H1 (cell line): ENCODE results near the gene LHPP. TPM values are rescaled to one million over a fixed set of nuclear protein-coding genes. Genes with fewer than 3 reads are reported as not detected.

Experiments
- CTCF ChIA-PET: fragments of 300-600 bp; sonication (Branson Sonifier 250); formaldehyde crosslinking; loops from one replicate; lab custom pipeline; 2021; ENCODE audit not compliant: partially characterized antibody; lab: Charles Lee
- POLR2A ChIA-PET: fragments of 300-600 bp; sonication (Branson Sonifier 250); formaldehyde crosslinking; loops from one replicate; lab custom pipeline; 2021; ENCODE audit warnings: inconsistent platforms; ENCODE audit not compliant: partially characterized antibody; lab: Charles Lee
- DNase-seq, 2 experiments: peaks; one replicate each; pipeline versions ENCODE4 v3.0.0 to v3.0.0-alpha.2; 2010 to 2022; ENCODE audit warnings: low spot score in 2 of 2, low read depth in 1 of 2, mixed read lengths in 1 of 2
- FAIRE-seq: peaks from 2 replicates; lab custom pipeline; 2011; peaks lifted over from hg19 to GRCh38; lab: Jason Lieb, UNC
- H2AFZ ChIP-seq: 2 replicates; pipeline ENCODE4 v1.8.1; 2012; ENCODE audit warnings: low read length, inconsistent platforms
- H2AK5ac ChIP-seq: 2 replicates; pipeline ENCODE4 v1.6.1; 2013; ENCODE audit warnings: low read depth, low read length
- H2BK120ac ChIP-seq: replicated peaks from 2 replicates; pipeline ENCODE3; 2013; ENCODE audit warnings: low read depth, low read length, inconsistent platforms
- H2BK12ac ChIP-seq: 2 replicates; pipeline ENCODE4 v1.6.1; 2013; ENCODE audit warnings: low read depth, low read length
- H2BK15ac ChIP-seq: 2 replicates; pipeline ENCODE4 v1.6.1; 2013; ENCODE audit warnings: low read length
- H2BK20ac ChIP-seq: 2 replicates; pipeline ENCODE4 v1.6.1; 2013; ENCODE audit warnings: low read length
- H2BK5ac ChIP-seq: 2 replicates; pipeline ENCODE4 v1.6.1; 2013; ENCODE audit warnings: low read depth, low read length
- H3K14ac ChIP-seq: 2 replicates; pipeline ENCODE4 v1.6.1; 2013; ENCODE audit warnings: inconsistent platforms; ENCODE audit not compliant: insufficient read length
- H3K18ac ChIP-seq: 2 replicates; pipeline ENCODE4 v1.6.1; 2013; ENCODE audit warnings: low read length; ENCODE audit errors: extremely low read depth
- H3K23ac ChIP-seq: 2 replicates; pipeline ENCODE4 v1.6.1; 2013; ENCODE audit warnings: inconsistent platforms; ENCODE audit not compliant: insufficient read length
- H3K23me2 ChIP-seq: 2 replicates; pipeline ENCODE4 v1.6.1; 2013; ENCODE audit warnings: low read depth, low read length
- H3K27ac ChIP-seq: 2 replicates; pipeline ENCODE4 v1.6.1; 2011; ENCODE audit warnings: low read depth, low read length, inconsistent platforms
- H3K27me3 ChIP-seq, 4 experiments: replicated peaks in 1 of 4; 1 replicate in 1 of 4; 2 replicates in 3 of 4; pipeline versions ENCODE4 v1.6.1 to v1.8.1; 2011 to 2013; ENCODE audit warnings: low read length in 3 of 4, mild to moderate bottlenecking in 3 of 4, inconsistent platforms in 2 of 4, mixed read lengths in 2 of 4, moderate library complexity in 1 of 4; ENCODE audit not compliant: control insufficient read depth in 3 of 4, insufficient read depth in 3 of 4; ENCODE audit errors: extremely low read depth in 1 of 4
- H3K36me3 ChIP-seq, 4 experiments: 2 replicates each; pipeline versions ENCODE4 v1.6.1 to v1.8.1; 2011 to 2013; ENCODE audit warnings: mild to moderate bottlenecking in 4 of 4, low read length in 3 of 4, moderate library complexity in 2 of 4, control low read depth in 1 of 4, inconsistent platforms in 1 of 4; ENCODE audit not compliant: insufficient read depth in 4 of 4, control insufficient read depth in 2 of 4
- H3K4ac ChIP-seq: replicated peaks from 2 replicates; pipeline ENCODE3; 2013; ENCODE audit warnings: low read length, low read depth, mixed read lengths, inconsistent platforms; ENCODE audit not compliant: insufficient read length
- H3K4me1 ChIP-seq, 4 experiments: replicated peaks in 1 of 4; 1 replicate in 1 of 4; 2 replicates in 3 of 4; pipeline versions ENCODE4 v1.6.1 to v1.8.1; 2011 to 2013; ENCODE audit warnings: low read length in 3 of 4, inconsistent platforms in 2 of 4, mixed read lengths in 1 of 4; ENCODE audit not compliant: insufficient read depth in 4 of 4, control insufficient read depth in 3 of 4
- H3K4me2 ChIP-seq, 2 experiments: 2 replicates each; pipeline versions ENCODE4 v1.6.1 to v1.8.1; 2011 to 2013; ENCODE audit warnings: low read depth in 2 of 2, low read length in 2 of 2, control low read depth in 1 of 2, inconsistent platforms in 1 of 2, mild to moderate bottlenecking in 1 of 2; ENCODE audit not compliant: insufficient read depth in 1 of 2
- H3K4me3 ChIP-seq, 4 experiments: fragments of 200-600, 300-600 bp in 1 of 4; sonication (generic), shearing (Covaris generic), sonication (Bioruptor Twin) in 1 of 4; 2 replicates each; pipeline versions ENCODE4 v1.5.1 to v1.8.1; 2011 to 2016; ENCODE audit warnings: low read length in 4 of 4, low read depth in 3 of 4, control low read depth in 2 of 4, inconsistent platforms in 2 of 4, mild to moderate bottlenecking in 2 of 4, mixed read lengths in 1 of 4, moderate library complexity in 1 of 4; ENCODE audit not compliant: insufficient read depth in 2 of 4; ENCODE audit errors: extremely low read depth in 1 of 4
- H3K56ac ChIP-seq: replicated peaks from 2 replicates; pipeline ENCODE3; 2013; ENCODE audit warnings: low read depth, mild to moderate bottlenecking, mixed read lengths, low read length, inconsistent platforms; ENCODE audit not compliant: insufficient read length
- H3K79me1 ChIP-seq: 2 replicates; pipeline ENCODE4 v1.6.1; 2013; ENCODE audit warnings: low read depth, low read length, control low read depth
- H3K79me2 ChIP-seq, 2 experiments: 2 replicates each; pipeline versions ENCODE4 v1.6.1 to v1.8.1; 2012 to 2013; ENCODE audit warnings: low read length in 2 of 2, mild to moderate bottlenecking in 2 of 2, inconsistent platforms in 1 of 2; ENCODE audit not compliant: insufficient read depth in 2 of 2, control insufficient read depth in 1 of 2
- H3K9ac ChIP-seq, 4 experiments: replicated peaks in 1 of 4; 1 replicate in 1 of 4; 2 replicates in 3 of 4; pipeline versions ENCODE4 v1.6.1 to v1.8.1; 2011 to 2013; ENCODE audit warnings: low read depth in 3 of 4, low read length in 3 of 4, control low read depth in 2 of 4, mild to moderate bottlenecking in 2 of 4, moderate library complexity in 2 of 4, inconsistent platforms in 1 of 4; ENCODE audit errors: extremely low read depth in 1 of 4
- H3K9me3 ChIP-seq, 2 experiments: 2 replicates each; pipeline versions ENCODE4 v1.6.1 to v1.8.1; 2012 to 2013; ENCODE audit warnings: mild to moderate bottlenecking in 2 of 2, moderate library complexity in 2 of 2, control low read depth in 1 of 2, inconsistent platforms in 1 of 2, low read depth in 1 of 2, low read length in 1 of 2, mixed read lengths in 1 of 2; ENCODE audit not compliant: insufficient read depth in 2 of 2
- H4K20me1 ChIP-seq, 2 experiments: replicated peaks in 1 of 2; 2 replicates each; pipeline versions ENCODE3 to v1.8.1; 2011 to 2013; ENCODE audit warnings: inconsistent platforms in 2 of 2, low read length in 2 of 2, mild to moderate bottlenecking in 1 of 2; ENCODE audit not compliant: insufficient read depth in 2 of 2, control insufficient read depth in 1 of 2
- H4K5ac ChIP-seq: 2 replicates; pipeline ENCODE4 v1.6.1; 2013; ENCODE audit warnings: low read length, low read depth, mixed read lengths, inconsistent platforms; ENCODE audit not compliant: insufficient read length
- H4K8ac ChIP-seq: 2 replicates; pipeline ENCODE4 v1.8.0; 2013; ENCODE audit warnings: mild to moderate bottlenecking, moderate library complexity, low read length, inconsistent platforms; ENCODE audit not compliant: insufficient read depth; ENCODE audit errors: extremely low read depth
- H4K91ac ChIP-seq: replicated peaks from 2 replicates; pipeline ENCODE3; 2013; ENCODE audit warnings: low read length, mixed read lengths, inconsistent platforms; ENCODE audit not compliant: insufficient read length
- BACH1 ChIP-seq: IDR thresholded peaks from 2 replicates; pipeline ENCODE4 v1.6.1; 2012; ENCODE audit warnings: low read length, improper control_type of control experiment
- CEBPB ChIP-seq: IDR thresholded peaks from 2 replicates; pipeline ENCODE4 v1.6.1; 2012; ENCODE audit warnings: low read depth, low read length
- CTBP2 ChIP-seq: IDR thresholded peaks from 2 replicates; pipeline ENCODE4 v1.7.0; 2011; ENCODE audit warnings: borderline replicate concordance, mild to moderate bottlenecking, moderate library complexity, mixed read lengths, low read length; ENCODE audit not compliant: insufficient read depth, insufficient read length
- EP300 ChIP-seq, 2 experiments: IDR thresholded peaks; 1 replicate in 1 of 2; 2 replicates in 1 of 2; pipeline ENCODE4 v1.6.1; 2011 to 2012; ENCODE audit warnings: low read depth in 2 of 2, low read length in 2 of 2, mild to moderate bottlenecking in 2 of 2, borderline replicate concordance in 1 of 2, inconsistent platforms in 1 of 2, moderate library complexity in 1 of 2
- GABPA ChIP-seq: IDR thresholded peaks from 2 replicates; pipeline ENCODE4 v1.6.1; 2011; ENCODE audit warnings: mild to moderate bottlenecking, low read length, moderate library complexity, borderline replicate concordance; ENCODE audit not compliant: insufficient read depth
- JUN ChIP-seq: IDR thresholded peaks from 2 replicates; pipeline ENCODE4 v1.6.1; 2011; ENCODE audit warnings: low read depth, mild to moderate bottlenecking, improper control_type of control experiment, low read length
- JUND ChIP-seq: IDR thresholded peaks from 2 replicates; pipeline ENCODE4 v1.6.1; 2011; ENCODE audit warnings: mild to moderate bottlenecking, improper control_type of control experiment, low read length
- SIRT6 ChIP-seq: IDR thresholded peaks from one replicate; pipeline ENCODE4 v1.7.1; 2012; ENCODE audit warnings: low read length, inconsistent platforms
- SIX5 ChIP-seq: IDR thresholded peaks from 2 replicates; pipeline ENCODE4 v1.6.1; 2011; ENCODE audit warnings: mild to moderate bottlenecking, low read depth, low read length
- SP4 ChIP-seq: IDR thresholded peaks from 2 replicates; pipeline ENCODE4 v1.6.1; 2012; ENCODE audit warnings: low read length, inconsistent platforms
- TBP ChIP-seq: IDR thresholded peaks from 2 replicates; pipeline ENCODE4 v1.6.1; 2011; ENCODE audit warnings: low read depth, low read length, improper control_type of control experiment
- TCF12 ChIP-seq: IDR thresholded peaks from 2 replicates; pipeline ENCODE4 v1.6.1; 2011; ENCODE audit warnings: low read depth, mild to moderate bottlenecking, low read length
- WGBS, 2 experiments: shearing (Covaris generic) in 1 of 2; methylation state at CpG; one replicate each; pipeline versions ENCODE4 v1.1.6 to v1.1.7; 2013 to 2015; ENCODE audit warnings: low lambda C conversion rate in 2 of 2, mixed read lengths in 2 of 2, inconsistent platforms in 1 of 2, low coverage in 1 of 2, missing lambda C conversion rate in 1 of 2; ENCODE audit not compliant: insufficient replicate concordance in 2 of 2, insufficient coverage in 1 of 2, insufficient read length in 1 of 2; ENCODE audit errors: extremely low coverage in 1 of 2, missing lambda C conversion rate in 1 of 2; 5-methylcytosine and 5-hydroxymethylcytosine counted together
- polyA plus RNA-seq, 7 experiments: library from polyadenylated mRNA; depleted of rRNA in 3 of 7; stranded (reverse) in 5 of 7; unstranded in 2 of 7; fragments of >200 nt in 5 of 7; fragments of 200-250 nt in 2 of 7; gene quantifications; 1 replicate in 5 of 7; 2 replicates in 1 of 7; 4 replicates in 1 of 7; pipeline versions ENCODE4 v1.2.1 to v1.2.3, GENCODE V29; 2011 to 2013; ENCODE audit warnings: missing spikeins in 2 of 7, mixed read lengths in 2 of 7
- total RNA-seq: library from RNA; stranded (reverse); fragmentation: NEBNext Ultra II Directional; extraction: Animal tissue kit (Norgen Biotek cat#: 25700); gene quantifications from 2 replicates; pipeline ENCODE4 v1.2.1, GENCODE V29; 2021
- TF ChIP-seq, protein P1 (sequence below): IDR thresholded peaks from 2 replicates; pipeline ENCODE4 v1.6.1; 2011; ENCODE audit warnings: low read length, improper control_type of control experiment

The LHPP gene
- total and polyA plus RNA-seq, 2 of the 8 experiments (the other 6 are each of a cell fraction or from before 2014, with no cell fraction given) = 26.0 to 45.0 TPM

DNA sequence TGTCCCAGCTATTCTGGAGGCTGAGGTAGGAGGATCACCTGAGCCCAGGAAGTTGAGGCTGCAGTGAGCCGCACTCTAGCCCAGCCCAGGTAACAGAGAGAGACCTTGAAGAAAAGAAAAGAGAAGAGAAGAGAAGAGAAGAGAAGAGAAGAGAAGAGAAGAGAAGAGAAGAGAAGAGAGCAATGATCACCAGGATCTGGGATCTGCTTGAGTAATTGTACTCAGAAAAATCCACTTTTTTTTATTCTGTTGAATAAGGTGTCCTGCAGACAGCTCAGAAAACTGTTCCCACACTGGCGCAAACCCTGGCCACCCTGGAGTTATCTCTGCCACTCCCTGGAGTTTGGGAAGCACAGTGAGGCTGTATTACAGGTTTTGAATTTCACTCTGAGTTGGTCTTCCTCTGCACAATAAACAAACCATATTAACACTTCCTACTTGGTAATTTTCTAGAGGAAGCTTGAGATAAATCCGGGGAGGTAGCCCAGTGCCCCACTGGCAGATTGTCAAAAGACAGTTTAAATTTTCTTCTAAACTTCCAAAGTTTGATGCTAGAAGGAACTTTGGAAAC lies 33.3 kb upstream of the LHPP start:
- DNase-seq = no peak
- H2AFZ ChIP-seq = no peak overlapping the region
- no peaks in the 10 kb centered on the region for H3K23me2 ChIP-seq
- ChIA-PET CTCF (interaction anchor here (0.6 to 1.6 kb wide), 8 partner anchors 10 to 434 kb away, joined by 3 to 6 read pairs (median 3); partner anchors contain the start of gene OAT), POLR2A (interaction anchor here (1.1 to 2.8 kb wide), 2 partner anchors 10 to 11 kb away, joined by 6 to 13 read pairs; partner anchors contain the start of gene OAT)
- no peak overlapping the region for H3K4me2 ChIP-seq
- no peak overlapping the region for H4K5ac ChIP-seq
- H3K27ac ChIP-seq = no peak overlapping the region
- no peak overlapping the region for H3K4me3 ChIP-seq
- H3K18ac ChIP-seq = no peak overlapping the region
- 80% methylated on average over 3 of the region's 3 CpGs; no CpG with 5 or more reads in 1 of the 2 experiments for WGBS, 2 experiments
- H3K9ac ChIP-seq = no peak overlapping the region
- no peaks in the 10 kb centered on the region for H3K27me3 ChIP-seq
- no peak overlapping the region for H3K23ac ChIP-seq
- no peaks in the 10 kb centered on the region for H3K36me3 ChIP-seq
- no peak overlapping the region for H2BK15ac ChIP-seq
- no peak overlapping the region for H2BK12ac ChIP-seq
- no peaks in the 10 kb centered on the region for H3K4me1 ChIP-seq
- no peak overlapping the region for H2BK120ac ChIP-seq
- H4K91ac ChIP-seq = no peak overlapping the region
- no peaks in the 10 kb centered on the region for H3K79me2 ChIP-seq
- no peak overlapping the region for H2BK20ac ChIP-seq
- no peaks in the 10 kb centered on the region for H3K9me3 ChIP-seq
- no peaks in the 10 kb centered on the region for H3K79me1 ChIP-seq
- no peak overlapping the region for H4K8ac ChIP-seq
- H2BK5ac ChIP-seq = no peak overlapping the region
- no peak overlapping the region for H3K4ac ChIP-seq
- no peak overlapping the region for H3K56ac ChIP-seq
- no peaks in the 10 kb centered on the region for H4K20me1 ChIP-seq
- H3K14ac ChIP-seq = no peak overlapping the region
- H2AK5ac ChIP-seq = no peak overlapping the region
- no peak for FAIRE-seq
- TF ChIP-seq CTBP2 (no peak), EP300 (IDR thresholded peaks at IDR 0.05; ENCODE audit: borderline replicate concordance in 1 of 2, low read depth in 2 of 2, low read length in 2 of 2) (no peak), TCF12 (no peak), CEBPB (no peak), SIX5 (no peak), BACH1 (no peak), SP4 (no peak), TBP (no peak), GABPA (no peak), SIRT6 (no peak), JUN (no peak), JUND (no peak)
- TF ChIP-seq, protein P1, sequence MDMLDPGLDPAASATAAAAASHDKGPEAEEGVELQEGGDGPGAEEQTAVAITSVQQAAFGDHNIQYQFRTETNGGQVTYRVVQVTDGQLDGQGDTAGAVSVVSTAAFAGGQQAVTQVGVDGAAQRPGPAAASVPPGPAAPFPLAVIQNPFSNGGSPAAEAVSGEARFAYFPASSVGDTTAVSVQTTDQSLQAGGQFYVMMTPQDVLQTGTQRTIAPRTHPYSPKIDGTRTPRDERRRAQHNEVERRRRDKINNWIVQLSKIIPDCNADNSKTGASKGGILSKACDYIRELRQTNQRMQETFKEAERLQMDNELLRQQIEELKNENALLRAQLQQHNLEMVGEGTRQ = no peak
